ENCODE measurements around the gene ST3GAL5.
A peak's percentile ranks its signal among the peaks of the same experiment; 100 is the strongest.

ST3GAL5 gene

DNA sequence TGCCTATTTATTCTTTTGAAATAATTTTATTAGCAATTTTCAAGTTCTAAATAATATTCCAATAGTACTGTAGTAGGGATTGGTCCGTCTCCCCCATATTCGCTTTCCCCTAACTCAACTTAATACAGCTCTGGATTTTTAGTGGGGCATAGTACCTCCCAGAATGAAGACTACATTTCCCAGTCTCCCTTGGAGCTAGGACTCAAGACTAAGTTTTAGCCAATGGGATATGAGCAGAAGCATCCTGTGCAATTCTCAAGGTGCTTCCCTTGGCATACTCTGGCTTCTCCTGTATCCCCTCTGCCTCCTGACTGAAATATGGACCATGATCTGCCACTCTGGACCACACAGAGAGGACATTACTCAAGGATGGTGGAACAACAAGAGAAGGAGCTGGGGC, 24.1 kb downstream of the ST3GAL5 start:
- DNase-seq: no peak

DNA sequence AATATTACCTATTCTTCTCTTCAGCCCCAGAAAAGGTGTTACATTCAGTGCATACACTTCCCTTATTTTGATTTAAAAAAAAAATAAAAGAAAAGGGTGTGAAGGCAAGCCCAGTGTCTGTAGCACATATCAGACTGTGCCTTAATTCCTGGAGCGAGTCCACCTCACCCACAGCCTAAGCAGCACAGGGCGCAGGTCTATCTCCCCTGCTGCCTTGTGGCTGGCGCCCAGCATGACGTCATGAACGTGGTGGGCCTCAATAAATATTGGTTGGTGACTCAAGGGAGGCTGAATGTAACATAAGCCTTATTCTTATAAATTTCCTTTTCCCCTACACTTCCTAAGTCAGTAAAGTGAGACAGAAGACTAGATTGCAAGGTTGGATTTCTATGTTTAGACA, 26.4 kb downstream of the ST3GAL5 start:
- DNase-seq: peak; percentile 45

GRCh38 chr2:85861650-85862049, 27.1 kb downstream of the ST3GAL5 start:
- no peak for DNase-seq

- DNase-seq: no peak
Observed at GRCh38 chr2:85861180-85861579, 27.6 kb downstream of the ST3GAL5 start.

GRCh38 chr2:85858841-85859240, 29.9 kb downstream of the ST3GAL5 start:
- DNase-seq: no peak

GRCh38 chr2:85854897-85855296, 33.9 kb downstream of the ST3GAL5 start:
- DNase-seq: no peak

- DNase-seq: no peak
Observed at GRCh38 chr2:85854166-85854509, 34.7 kb downstream of the ST3GAL5 start.

DNA sequence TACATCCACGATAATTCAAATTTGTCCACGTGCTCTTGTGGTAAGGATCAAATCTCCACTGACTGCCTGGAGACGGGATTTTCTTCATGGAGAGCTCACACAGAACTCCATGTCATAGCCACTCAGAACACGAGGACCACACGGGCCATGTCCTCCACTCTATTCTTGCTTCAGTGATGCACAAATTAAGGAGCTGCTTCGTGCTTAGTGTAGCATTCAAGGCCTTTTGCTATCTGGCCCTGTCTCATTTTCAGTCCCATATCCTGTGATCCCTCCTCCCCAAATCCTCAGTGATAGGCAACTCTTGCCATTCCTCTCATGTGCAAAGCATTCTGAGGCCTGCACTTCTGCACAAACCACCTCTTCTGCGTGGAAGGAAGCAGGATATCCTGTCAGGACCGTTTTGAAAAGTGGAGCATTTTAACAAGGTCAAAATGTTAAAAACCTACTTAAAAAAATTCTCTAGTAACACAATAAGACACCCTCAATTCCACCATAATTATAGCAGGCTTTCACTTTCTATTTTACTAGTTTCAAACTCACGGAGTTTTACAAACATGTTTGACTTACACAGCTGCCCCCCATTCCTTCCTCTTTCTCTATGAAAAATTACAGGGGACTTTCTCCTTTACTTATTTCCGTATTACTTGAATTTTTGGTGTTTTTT, 35.2 kb downstream of the ST3GAL5 start:
- peak; percentile 40 for DNase-seq

DNA sequence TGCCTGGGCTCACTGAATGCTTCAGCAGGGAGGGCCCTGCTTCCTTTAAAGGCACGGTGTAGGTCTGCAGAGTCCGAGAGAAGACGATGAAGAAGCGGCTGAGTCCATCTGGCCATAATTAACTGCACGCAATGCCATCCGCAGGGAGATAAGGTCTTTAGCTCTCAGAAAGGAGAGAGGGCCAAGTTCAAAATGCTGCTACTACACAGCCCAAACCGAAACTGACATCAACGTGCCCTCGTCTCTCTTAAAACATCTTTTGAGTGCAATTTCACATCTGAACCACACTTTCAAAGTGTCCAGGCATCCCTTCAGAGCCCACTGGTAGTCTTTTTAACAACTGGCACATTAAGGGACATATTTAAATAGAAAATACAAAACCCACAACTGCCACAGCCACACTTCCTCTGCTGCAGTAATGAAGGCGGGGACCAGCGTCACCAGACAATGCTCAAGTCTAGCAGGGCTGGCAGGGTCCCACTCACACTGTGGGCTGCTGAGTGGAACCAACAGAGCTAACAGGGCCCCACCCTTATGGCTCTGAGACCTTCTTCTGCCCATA, 35.8 kb downstream of the ST3GAL5 start:
- peak; percentile 72 for DNase-seq

GRCh38 chr2:85852152-85852840, 36.5 kb downstream of the ST3GAL5 start:
- no peak for DNase-seq

- DNase-seq: no peak
Observed at GRCh38 chr2:85851253-85852151, 37.3 kb downstream of the ST3GAL5 start.

DNA sequence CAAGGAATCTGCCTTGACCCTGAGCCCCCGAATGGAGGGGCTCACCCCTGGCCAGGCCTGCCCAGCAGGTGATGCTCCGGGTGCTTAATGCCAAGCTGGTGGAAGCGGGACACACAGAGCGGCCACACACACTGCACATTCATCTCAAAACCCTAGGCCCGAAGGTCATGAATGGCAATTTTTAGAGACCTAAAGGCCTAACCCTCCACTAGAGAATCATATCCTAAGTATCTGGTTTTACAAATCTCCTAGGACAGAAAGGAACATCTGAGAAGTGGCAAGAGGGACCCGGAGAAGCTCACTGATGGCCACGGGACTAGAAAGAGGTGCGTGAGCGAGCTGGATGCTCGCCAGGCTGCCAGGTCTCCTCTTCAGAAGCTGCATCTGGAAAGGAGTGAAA, 38.3 kb downstream of the ST3GAL5 start:
- DNase-seq: no peak

GRCh38 chr2:85847051-85847588, 41.7 kb downstream of the ST3GAL5 start:
- DNase-seq: no peak

GRCh38 chr2:85846411-85846810, 42.4 kb downstream of the ST3GAL5 start:
- no peak for DNase-seq

DNA sequence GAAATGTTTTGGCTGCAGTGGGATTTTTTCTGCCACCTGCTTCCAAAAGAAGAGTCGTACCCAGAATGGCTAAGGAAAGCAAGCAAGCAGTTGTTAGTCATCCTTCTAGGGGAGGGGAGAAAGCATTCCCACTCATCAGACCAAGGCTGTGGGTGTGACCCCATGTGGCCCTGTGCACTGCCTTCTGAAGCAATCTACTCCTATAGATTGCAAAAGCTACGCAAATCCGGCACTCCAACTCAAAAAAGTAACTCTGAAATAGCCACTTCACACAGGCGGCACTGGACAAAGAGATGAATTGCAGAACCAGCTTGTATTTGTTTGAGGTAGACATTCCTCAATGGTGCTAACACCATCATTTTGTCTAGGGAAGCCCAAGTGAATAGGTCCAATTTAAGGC, 44.3 kb downstream of the ST3GAL5 start:
- no peak for DNase-seq

- DNase-seq: no peak
Observed at GRCh38 chr2:85843543-85843942, 45.2 kb downstream of the ST3GAL5 start.

GRCh38 chr2:85840091-85840490, 48.7 kb downstream of the ST3GAL5 start:
- DNase-seq: no peak

DNA sequence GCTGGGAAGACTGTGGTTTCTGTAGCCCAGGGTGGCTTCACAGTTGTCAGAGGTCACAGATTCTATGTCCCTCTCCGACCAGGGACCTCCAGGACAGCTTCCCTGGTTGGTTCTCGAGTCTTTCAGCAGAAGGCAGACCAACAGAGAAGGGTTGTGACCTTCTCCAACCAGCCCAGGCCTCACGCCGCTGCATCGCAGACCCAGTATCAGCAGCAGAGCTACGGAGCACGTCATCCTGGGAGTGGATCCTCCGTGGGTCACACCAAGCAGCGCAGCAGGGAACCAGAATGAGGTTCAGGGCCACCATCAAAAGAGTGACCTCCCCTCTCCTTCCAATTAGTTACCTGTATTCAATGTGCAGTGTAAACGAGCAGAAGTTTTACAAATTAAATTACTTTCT, 49.3 kb downstream of the ST3GAL5 start:
- DNase-seq: no peak

- DNase-seq: no peak
Observed at GRCh38 chr2:85838641-85839040, 50.1 kb downstream of the ST3GAL5 start.

GRCh38 chr2:85838181-85838580, 50.6 kb downstream of the ST3GAL5 start:
- DNase-seq: no peak

- DNase-seq: no peak
Observed at GRCh38 chr2:85834466-85834865, 54.3 kb downstream of the ST3GAL5 start.

GRCh38 chr2:85831735-85832134, 57.1 kb downstream of the ST3GAL5 start:
- DNase-seq: no peak

GRCh38 chr2:85830645-85831044, 58.1 kb downstream of the ST3GAL5 start:
- no peak for DNase-seq

All from activated gamma-delta T cell treated with Interleukin-2 at 50 U/mL for 16 hours (primary cell).